Liver (tissue), 9 donors: Measurements from ENCODE around the gene OR6V1. TPM values are rescaled to one million over a fixed set of nuclear protein-coding genes. Genes with fewer than 3 reads are reported as not detected.

Experiments used
- DNase-seq: peaks from one replicate; pipeline ENCODE4 v3.0.0-alpha.2; 2017; ENCODE audit warnings: low spot score
- H3K27ac ChIP-seq, 2 donors: one replicate each; pipeline ENCODE4 v1.7.0; 2013; ENCODE audit warnings: inconsistent platforms in 2 of 2, low read length in 2 of 2, control low read depth in 1 of 2, low read depth in 1 of 2, mild to moderate bottlenecking in 1 of 2
- H3K27me3 ChIP-seq, 4 donors: one replicate each; pipeline versions ENCODE4 v1.6.1 to v1.7.0; 2013; ENCODE audit warnings: low read length in 3 of 4, inconsistent platforms in 1 of 4, mild to moderate bottlenecking in 1 of 4, moderate library complexity in 1 of 4; ENCODE audit not compliant: control insufficient read depth in 4 of 4, insufficient read depth in 4 of 4
- H3K36me3 ChIP-seq, 4 donors: one replicate each; pipeline versions ENCODE4 v1.6.1 to v1.7.0; 2013; ENCODE audit warnings: low read length in 3 of 4, mild to moderate bottlenecking in 3 of 4, low read depth in 1 of 4, moderate library complexity in 1 of 4; ENCODE audit not compliant: control insufficient read depth in 4 of 4, insufficient read depth in 3 of 4
- H3K4me1 ChIP-seq, 4 donors: one replicate each; pipeline versions ENCODE4 v1.6.1 to v1.7.0; 2013; ENCODE audit warnings: low read length in 3 of 4, mild to moderate bottlenecking in 3 of 4, moderate library complexity in 1 of 4; ENCODE audit not compliant: control insufficient read depth in 4 of 4, insufficient read depth in 4 of 4
- H3K4me3 ChIP-seq, 3 donors: one replicate each; pipeline versions ENCODE4 v1.6.1 to v1.7.0; 2013; ENCODE audit warnings: low read length in 3 of 3, control low read depth in 1 of 3, low read depth in 1 of 3, mild to moderate bottlenecking in 1 of 3
- H3K9ac ChIP-seq, 2 donors: one replicate each; pipeline ENCODE4 v1.7.0; 2013; ENCODE audit warnings: low read length in 2 of 2, mild to moderate bottlenecking in 2 of 2, moderate library complexity in 2 of 2, control low read depth in 1 of 2, low read depth in 1 of 2
- H3K9me3 ChIP-seq, 4 donors: one replicate each; pipeline versions ENCODE4 v1.6.1 to v1.7.0; 2013; ENCODE audit warnings: low read length in 3 of 4; ENCODE audit not compliant: control insufficient read depth in 4 of 4
- ATF3 ChIP-seq: IDR thresholded peaks from 2 replicates; pipeline ENCODE4 v1.6.1; 2016; ENCODE audit warnings: antibody characterized with exemption
- CTCF ChIP-seq: fragments of 150-350 bp; IDR thresholded peaks from 2 replicates; pipeline ENCODE4 v1.5.1; 2017; ENCODE audit warnings: improper control_type of control experiment, low read depth, low read length; ENCODE audit not compliant: missing input control
- EGR1 ChIP-seq, 2 donors: IDR thresholded peaks; 2 replicates each; pipeline ENCODE4 v1.6.1; 2016 to 2018; ENCODE audit warnings: antibody characterized with exemption in 2 of 2, low read depth in 2 of 2
- FOXA1 ChIP-seq: IDR thresholded peaks from 2 replicates; pipeline ENCODE4 v1.6.1; 2016; ENCODE audit warnings: antibody characterized with exemption
- FOXA2 ChIP-seq: IDR thresholded peaks from 2 replicates; pipeline ENCODE4 v1.6.1; 2016; ENCODE audit warnings: antibody characterized with exemption
- GABPA ChIP-seq, 2 donors: IDR thresholded peaks in 1 of 2; conservative IDR thresholded peaks in 1 of 2; 2 replicates each; pipeline ENCODE4 v1.6.1; 2016; ENCODE audit warnings: antibody characterized with exemption in 2 of 2, mild to moderate bottlenecking in 1 of 2, moderate library complexity in 1 of 2
- HNF4A ChIP-seq, 2 donors: conservative IDR thresholded peaks; 2 replicates each; pipeline ENCODE4 v1.6.1; 2016; ENCODE audit warnings: antibody characterized with exemption in 2 of 2, mild to moderate bottlenecking in 2 of 2
- JUND ChIP-seq, 2 donors: IDR thresholded peaks; 2 replicates each; pipeline ENCODE4 v1.6.1; 2016; ENCODE audit warnings: antibody characterized with exemption in 2 of 2
- MAX ChIP-seq: IDR thresholded peaks from 2 replicates; pipeline ENCODE4 v1.6.1; 2016; ENCODE audit warnings: antibody characterized with exemption
- NR2F2 ChIP-seq: IDR thresholded peaks from 2 replicates; pipeline ENCODE4 v1.6.1; 2016; ENCODE audit warnings: antibody characterized with exemption
- RAD21 ChIP-seq, 2 donors: IDR thresholded peaks; 2 replicates each; pipeline ENCODE4 v1.6.1; 2016; ENCODE audit warnings: antibody characterized with exemption in 2 of 2, mild to moderate bottlenecking in 2 of 2
- REST ChIP-seq: IDR thresholded peaks from 2 replicates; pipeline ENCODE4 v1.6.1; 2016; ENCODE audit warnings: antibody characterized with exemption, mild to moderate bottlenecking
- RXRA ChIP-seq, 2 donors: IDR thresholded peaks; 2 replicates each; pipeline ENCODE4 v1.6.1; 2017 to 2018; ENCODE audit warnings: antibody characterized with exemption in 2 of 2, mild to moderate bottlenecking in 1 of 2
- SP1 ChIP-seq: IDR thresholded peaks from 2 replicates; pipeline ENCODE4 v1.6.1; 2018; ENCODE audit warnings: antibody characterized with exemption, mild to moderate bottlenecking
- TAF1 ChIP-seq: conservative IDR thresholded peaks from 2 replicates; pipeline ENCODE4 v1.6.1; 2016; ENCODE audit warnings: antibody characterized with exemption, mild to moderate bottlenecking
- WGBS: extraction: QIAGEN DNeasy Blood & Tissue Kit; methylation state at CpG from one replicate; pipeline ENCODE4 v1.1.7; 2013; 5-methylcytosine and 5-hydroxymethylcytosine counted together
- polyA plus RNA-seq, 2 donors: library from polyadenylated mRNA; stranded (reverse) in 1 of 2; unstranded in 1 of 2; fragments of 200-250 nt in 1 of 2; fragments of >200 nt in 1 of 2; fragmentation: Nextera tagmentation in 1 of 2; extraction: Ambion mirVana in 1 of 2; gene quantifications; one replicate each; pipeline versions ENCODE4 v1.2.1 to v1.2.3, GENCODE V29; 2013 to 2015
- total RNA-seq, 2 donors: library from RNA; depleted of rRNA; stranded (reverse); fragments of >200 nt; gene quantifications; one replicate each; pipeline ENCODE4 v1.2.3, GENCODE V29; 2014
- donor health status: healthy.
- donor health status: healthy.
- donor health status: healthy.
- donor health status: healthy.
- donor health status: healthy.

Gene OR6V1
- total and polyA plus RNA-seq, 4 donors: not detected

GRCh38 chr7:143015084-143015483 lies 37.1 kb upstream of the OR6V1 start:
- Histone ChIP-seq H3K36me3 (no peaks in the 10 kb centered on the region), H3K27ac (no peak overlapping the region), H3K9me3 (no peaks in the 10 kb centered on the region), H3K27me3 (peaks cover 0 to 3% (median 0%) of the 10 kb centered on the region in 4 donors), H3K4me3 (no peak overlapping the region), H3K9ac (no peak overlapping the region), H3K4me1 (no peaks in the 10 kb centered on the region)
- no peak for DNase-seq
- TF ChIP-seq NR2F2 (no peak), ATF3 (no peak), HNF4A (conservative IDR thresholded peaks at IDR 0.05) (no peak), EGR1 (IDR thresholded peaks at IDR 0.05; ENCODE audit: low read depth in 2 of 2) (no peak), FOXA1 (no peak), REST (no peak), GABPA (IDR thresholded peaks at IDR 0.05 in 1 of 2, conservative IDR thresholded peaks at IDR 0.05 in 1 of 2) (no peak), CTCF (no peak), MAX (no peak), RXRA (IDR thresholded peaks at IDR 0.05) (no peak)
- WGBS: 61% methylated on average over 2 of the region's 2 CpGs

- H3K4me1 ChIP-seq: no peaks in the 10 kb centered on the region
- no peak for TF ChIP-seq EGR1 (IDR thresholded peaks at IDR 0.05; ENCODE audit: low read depth in 2 of 2)
- no peak for TF ChIP-seq RAD21 (IDR thresholded peaks at IDR 0.05)
- no peak for TF ChIP-seq NR2F2
- TF ChIP-seq REST: no peak
- no peak for TF ChIP-seq CTCF
- TF ChIP-seq FOXA1: no peak
- TF ChIP-seq JUND (IDR thresholded peaks at IDR 0.05): no peak
- no peak for TF ChIP-seq MAX
- TF ChIP-seq TAF1: no peak
- TF ChIP-seq FOXA2: no peak
- TF ChIP-seq ATF3: no peak
- TF ChIP-seq HNF4A (conservative IDR thresholded peaks at IDR 0.05): no peak
- TF ChIP-seq SP1: no peak
Observed at GRCh38 chr7:143015926-143016490, 36.1 kb upstream of the OR6V1 start.

More at GRCh38 chr7:143015926-143016490, 36.1 kb upstream of the OR6V1 start:
- H3K36me3 ChIP-seq: no peaks in the 10 kb centered on the region
- H3K27me3 ChIP-seq: peaks cover 0 to 3% (median 0%) of the 10 kb centered on the region in 4 donors
- no peak overlapping the region for H3K4me3 ChIP-seq
- H3K9me3 ChIP-seq: no peaks in the 10 kb centered on the region
- H3K27ac ChIP-seq: no peak overlapping the region
- DNase-seq: no peak
- H3K9ac ChIP-seq: no peak overlapping the region
- WGBS: 71% methylated on average over 3 of the region's 3 CpGs
